Prostate gland (tissue), 2 donors: ENCODE results near the gene KRTAP10-1. TPM values are rescaled to one million over a fixed set of nuclear protein-coding genes. Genes with fewer than 3 reads are reported as not detected.

Experiments used
- DNase-seq: peaks from one replicate; pipeline ENCODE4 v3.0.0-alpha.2; 2019; ENCODE audit warnings: low spot score
- H3K27ac ChIP-seq, 2 donors: fragments of 200-600 bp; sonication (generic); 2 replicates each; pipeline ENCODE4 v1.5.1; 2017 to 2019
- H3K27me3 ChIP-seq: fragments of 200-600 bp; sonication (generic); replicated peaks from 2 replicates; pipeline ENCODE4 v1.5.1; 2019; ENCODE audit not compliant: insufficient read depth
- H3K36me3 ChIP-seq, 2 donors: fragments of 200-600 bp; sonication (generic); 1 replicate in 1 of 2; 2 replicates in 1 of 2; pipeline versions ENCODE4 v1.5.1 to v1.8.1; 2017 to 2019
- H3K4me1 ChIP-seq: fragments of 200-600 bp; sonication (generic); replicated peaks from 2 replicates; pipeline ENCODE4 v1.5.1; 2019
- H3K4me3 ChIP-seq, 2 donors: fragments of 200-600 bp; sonication (generic); 2 replicates each; pipeline ENCODE4 v1.5.1; 2017 to 2019
- H3K9me3 ChIP-seq: fragments of 200-600 bp; sonication (generic); 2 replicates; pipeline ENCODE4 v1.5.1; 2017
- POLR2A ChIP-seq: fragments of 450-650 bp; IDR thresholded peaks from one replicate; pipeline ENCODE4 v1.6.1; 2016; ENCODE audit warnings: antibody characterized with exemption, mild to moderate bottlenecking
- POLR2AphosphoS5 ChIP-seq: sonication (generic); formaldehyde crosslinking; IDR thresholded peaks from one replicate; pipeline ENCODE4 v1.6.1; 2017; ENCODE audit warnings: antibody characterized with exemption
- WGBS: methylation state at CpG from one replicate; pipeline ENCODE4 v1.1.5; 2018; 5-methylcytosine and 5-hydroxymethylcytosine counted together
- intact Hi-C: fragments of 100-400 bp; cut with DNase I; formaldehyde crosslinking; loops from one replicate; pipeline ENCODE4 v1.14.2; 2022
- total RNA-seq, 2 donors: library from RNA; depleted of rRNA; stranded (reverse); fragments of >200 nt; gene quantifications; one replicate each; pipeline ENCODE4 v1.1.0, GENCODE V29; 2016
- TF ChIP-seq, protein P1 (sequence below), 4 experiments: fragments of 200-600 bp in 2 of 4; fragments of 450-650 bp in 2 of 4; sonication (generic) in 2 of 4; IDR thresholded peaks; 1 replicate in 3 of 4; 2 replicates in 1 of 4; pipeline ENCODE4 v1.5.1; 2016 to 2019; ENCODE audit warnings: antibody characterized with exemption in 4 of 4, mild to moderate bottlenecking in 2 of 4, moderate library complexity in 2 of 4

KRTAP10-1 gene
- total RNA-seq, 2 donors from 2014 or later = not detected

- Histone ChIP-seq H3K4me3 (no peak overlapping the region), H3K4me1 (no peaks in the 10 kb centered on the region), H3K36me3 (no peaks in the 10 kb centered on the region), H3K27me3 (no peaks in the 10 kb centered on the region), H3K9me3 (no peaks in the 10 kb centered on the region), H3K27ac (no peak overlapping the region)
- WGBS = 95% methylated on average over 16 of the region's 16 CpGs
- DNase-seq = no peak
- TF ChIP-seq, protein P1, sequence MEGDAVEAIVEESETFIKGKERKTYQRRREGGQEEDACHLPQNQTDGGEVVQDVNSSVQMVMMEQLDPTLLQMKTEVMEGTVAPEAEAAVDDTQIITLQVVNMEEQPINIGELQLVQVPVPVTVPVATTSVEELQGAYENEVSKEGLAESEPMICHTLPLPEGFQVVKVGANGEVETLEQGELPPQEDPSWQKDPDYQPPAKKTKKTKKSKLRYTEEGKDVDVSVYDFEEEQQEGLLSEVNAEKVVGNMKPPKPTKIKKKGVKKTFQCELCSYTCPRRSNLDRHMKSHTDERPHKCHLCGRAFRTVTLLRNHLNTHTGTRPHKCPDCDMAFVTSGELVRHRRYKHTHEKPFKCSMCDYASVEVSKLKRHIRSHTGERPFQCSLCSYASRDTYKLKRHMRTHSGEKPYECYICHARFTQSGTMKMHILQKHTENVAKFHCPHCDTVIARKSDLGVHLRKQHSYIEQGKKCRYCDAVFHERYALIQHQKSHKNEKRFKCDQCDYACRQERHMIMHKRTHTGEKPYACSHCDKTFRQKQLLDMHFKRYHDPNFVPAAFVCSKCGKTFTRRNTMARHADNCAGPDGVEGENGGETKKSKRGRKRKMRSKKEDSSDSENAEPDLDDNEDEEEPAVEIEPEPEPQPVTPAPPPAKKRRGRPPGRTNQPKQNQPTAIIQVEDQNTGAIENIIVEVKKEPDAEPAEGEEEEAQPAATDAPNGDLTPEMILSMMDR (IDR thresholded peaks at IDR 0.05) = no peak
- no peak for TF ChIP-seq POLR2A
- TF ChIP-seq POLR2AphosphoS5 = no peak
- intact Hi-C loops = no loop called here
These were observed 7.3 kb downstream of the KRTAP10-1 start for GRCh38 chr21:44532712-44533111.

DNA sequence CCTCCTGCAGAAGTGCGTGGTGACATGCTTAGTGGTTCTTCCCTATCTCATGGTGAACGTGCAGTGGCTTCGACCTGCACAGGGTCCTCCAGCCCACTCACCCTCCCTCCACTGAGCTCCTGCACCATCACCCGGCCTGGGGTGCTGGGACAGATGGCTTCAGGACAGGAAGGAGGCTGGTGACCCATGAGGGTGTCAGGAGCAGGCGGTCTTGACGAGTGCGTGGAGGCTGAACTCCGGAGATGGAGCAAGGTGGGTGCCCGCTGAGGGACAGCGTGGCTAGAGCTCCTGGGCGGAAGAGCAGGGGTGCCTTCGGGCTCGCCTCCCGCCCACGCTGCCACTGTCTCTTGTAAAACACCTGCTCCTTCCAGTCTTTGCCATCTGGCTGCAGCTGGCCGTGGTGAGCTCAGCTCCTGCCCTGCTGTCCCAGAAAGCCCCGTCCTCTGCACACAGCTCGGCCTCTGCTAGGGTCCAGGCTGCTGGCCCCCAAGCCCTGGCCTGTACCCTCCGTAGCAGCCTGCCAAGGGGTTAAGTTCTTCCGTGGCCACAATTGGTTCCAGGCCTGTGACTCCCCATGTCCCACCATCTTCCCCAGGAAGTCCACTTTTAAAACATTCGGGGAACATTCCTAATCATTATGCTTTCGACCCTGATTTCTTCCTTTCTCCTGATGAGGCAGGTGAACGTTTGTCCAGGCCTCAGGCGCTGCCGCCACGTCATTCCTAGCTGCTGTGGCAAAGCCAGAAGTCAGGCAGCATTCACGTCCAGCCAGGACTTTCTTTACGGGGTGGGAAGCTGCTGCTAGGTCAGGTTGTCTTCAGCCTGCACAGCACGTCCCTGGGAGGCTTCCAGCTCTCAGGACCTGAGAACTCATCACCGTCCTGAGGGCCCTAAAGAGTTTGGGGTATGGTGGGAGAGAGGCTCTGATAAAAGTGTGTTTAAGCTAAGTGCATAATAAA lies 8.1 kb downstream of the KRTAP10-1 start:
- Histone ChIP-seq H3K4me1 (no peaks in the 10 kb centered on the region), H3K9me3 (no peaks in the 10 kb centered on the region), H3K27ac (no peak overlapping the region), H3K4me3 (no peak overlapping the region), H3K36me3 (no peaks in the 10 kb centered on the region), H3K27me3 (no peaks in the 10 kb centered on the region)
- DNase-seq = no peak
- intact Hi-C loops = no loop called here
- 49% methylated on average over 28 of the region's 30 CpGs for WGBS
- TF ChIP-seq, protein P1 (IDR thresholded peaks at IDR 0.05) = no peak
- TF ChIP-seq POLR2AphosphoS5 = no peak
- no peak for TF ChIP-seq POLR2A

- Histone ChIP-seq H3K4me3 (no peak overlapping the region), H3K27ac (no peak overlapping the region), H3K27me3 (no peaks in the 10 kb centered on the region), H3K4me1 (no peaks in the 10 kb centered on the region), H3K36me3 (no peaks in the 10 kb centered on the region), H3K9me3 (no peaks in the 10 kb centered on the region)
- TF ChIP-seq POLR2A = no peak
- TF ChIP-seq POLR2AphosphoS5 = no peak
- TF ChIP-seq, protein P1 (IDR thresholded peaks at IDR 0.05) = no peak
- 87% methylated on average over 23 of the region's 23 CpGs for WGBS
- DNase-seq = no peak
- intact Hi-C loops = no loop called here
These were observed 8.9 kb downstream of the KRTAP10-1 start for GRCh38 chr21:44530903-44531605.

DNA sequence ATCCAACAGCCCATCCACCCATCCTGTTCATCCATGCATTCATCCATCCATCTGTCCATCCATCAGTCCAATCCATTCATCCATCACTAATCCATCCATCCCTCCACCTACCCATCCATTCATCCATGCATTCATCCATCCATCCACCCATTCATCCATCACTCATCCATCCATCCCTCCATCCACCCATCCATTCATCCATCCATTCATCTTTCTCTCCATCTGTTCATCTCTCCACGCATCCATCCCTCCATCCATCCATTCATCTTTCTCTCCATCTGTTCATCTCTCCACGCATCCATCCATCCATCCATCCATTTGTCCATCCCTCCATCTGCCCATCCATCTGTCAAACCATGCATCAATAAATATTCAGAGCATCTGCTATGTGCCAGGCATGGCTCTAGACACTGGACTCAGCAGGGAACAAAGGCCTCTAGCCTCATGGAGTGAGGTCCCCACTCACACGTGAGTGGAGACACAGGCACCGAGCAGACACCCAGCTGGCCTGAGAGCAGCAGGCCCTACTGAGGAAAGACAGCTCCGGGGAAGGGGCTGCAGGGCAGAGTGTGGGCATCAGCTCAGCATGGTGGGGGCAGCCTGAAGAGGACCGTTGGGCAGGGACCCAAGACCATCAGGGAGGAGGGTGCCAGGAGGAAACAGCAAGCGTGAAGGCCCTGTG lies 9.6 kb downstream of the KRTAP10-1 start:
- H3K4me3 ChIP-seq = no peak overlapping the region
- 91% methylated on average over 6 of the region's 7 CpGs for WGBS
- DNase-seq = no peak
- TF ChIP-seq, protein P1 (IDR thresholded peaks at IDR 0.05) = no peak
- TF ChIP-seq POLR2A = no peak
- no peak for TF ChIP-seq POLR2AphosphoS5
- H3K27ac ChIP-seq = no peak overlapping the region
- H3K27me3 ChIP-seq = no peaks in the 10 kb centered on the region
- H3K36me3 ChIP-seq = no peaks in the 10 kb centered on the region
- no peaks in the 10 kb centered on the region for H3K9me3 ChIP-seq
- intact Hi-C loops = no loop called here
- no peaks in the 10 kb centered on the region for H3K4me1 ChIP-seq
